Activated CD8-positive, alpha-beta memory T cell treated with anti-CD3 and anti-CD28 coated beads, Interleukin-2, amount 50 U/mL, for 1 hour (primary cell): Measurements from ENCODE around the gene CCDC187.
"Not testable (repeated sequence)": the region's sequence is repeated elsewhere in the genome, so short reads cannot be mapped to it uniquely, and the experiment has no call there.

Experiments
- DNase-seq: peaks from one replicate; pipeline ENCODE4 v3.0.0-alpha.2; 2020; ENCODE audit errors: extremely low read depth

The CCDC187 gene

GRCh38 chr9:136239135-136239982, 64.5 kb downstream of the CCDC187 start:
- DNase-seq, result no peak

- DNase-seq, result no peak
Observed at GRCh38 chr9:136238342-136238732, 65.6 kb downstream of the CCDC187 start.

DNA sequence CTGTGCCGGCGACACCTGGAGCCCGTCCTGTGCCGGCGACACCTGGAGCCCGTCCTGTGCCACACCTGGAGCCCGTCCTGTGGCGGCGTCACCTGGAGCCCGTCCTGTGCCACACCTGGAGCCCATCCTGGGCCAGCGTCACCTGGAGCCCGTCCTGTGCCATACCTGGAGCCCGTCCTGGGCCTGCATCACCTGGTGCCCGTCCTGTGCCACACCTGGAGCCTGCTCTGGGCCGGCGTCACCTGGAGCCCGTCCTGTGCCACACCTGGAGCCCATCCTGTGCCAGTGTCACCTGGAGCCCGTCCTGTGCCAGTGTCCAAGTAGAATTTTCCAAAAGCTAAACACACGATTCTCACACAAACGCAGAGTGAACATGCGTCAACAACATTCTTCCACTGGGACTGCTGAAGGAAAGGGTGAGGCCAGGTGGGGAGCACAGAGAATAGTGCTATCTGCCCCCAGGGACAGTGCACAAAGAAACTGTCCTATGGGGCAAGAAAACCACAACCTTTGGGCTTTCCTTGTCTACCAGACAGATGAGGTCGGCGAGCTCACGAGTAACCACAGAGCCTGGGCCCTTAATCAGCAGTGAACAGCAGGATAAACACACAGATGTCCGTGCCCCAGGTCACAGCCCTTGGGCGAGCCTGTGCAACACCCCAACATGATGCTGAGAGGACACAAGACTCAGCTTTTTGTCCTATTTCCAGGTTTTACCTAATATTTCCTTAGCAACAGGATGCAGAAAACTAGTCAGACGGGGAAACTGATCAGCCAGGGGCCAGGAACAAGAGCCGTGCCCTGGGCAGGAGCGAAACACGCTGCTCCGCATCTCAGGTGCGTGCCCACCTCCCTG, 66.2 kb downstream of the CCDC187 start:
- no peak for DNase-seq

DNA sequence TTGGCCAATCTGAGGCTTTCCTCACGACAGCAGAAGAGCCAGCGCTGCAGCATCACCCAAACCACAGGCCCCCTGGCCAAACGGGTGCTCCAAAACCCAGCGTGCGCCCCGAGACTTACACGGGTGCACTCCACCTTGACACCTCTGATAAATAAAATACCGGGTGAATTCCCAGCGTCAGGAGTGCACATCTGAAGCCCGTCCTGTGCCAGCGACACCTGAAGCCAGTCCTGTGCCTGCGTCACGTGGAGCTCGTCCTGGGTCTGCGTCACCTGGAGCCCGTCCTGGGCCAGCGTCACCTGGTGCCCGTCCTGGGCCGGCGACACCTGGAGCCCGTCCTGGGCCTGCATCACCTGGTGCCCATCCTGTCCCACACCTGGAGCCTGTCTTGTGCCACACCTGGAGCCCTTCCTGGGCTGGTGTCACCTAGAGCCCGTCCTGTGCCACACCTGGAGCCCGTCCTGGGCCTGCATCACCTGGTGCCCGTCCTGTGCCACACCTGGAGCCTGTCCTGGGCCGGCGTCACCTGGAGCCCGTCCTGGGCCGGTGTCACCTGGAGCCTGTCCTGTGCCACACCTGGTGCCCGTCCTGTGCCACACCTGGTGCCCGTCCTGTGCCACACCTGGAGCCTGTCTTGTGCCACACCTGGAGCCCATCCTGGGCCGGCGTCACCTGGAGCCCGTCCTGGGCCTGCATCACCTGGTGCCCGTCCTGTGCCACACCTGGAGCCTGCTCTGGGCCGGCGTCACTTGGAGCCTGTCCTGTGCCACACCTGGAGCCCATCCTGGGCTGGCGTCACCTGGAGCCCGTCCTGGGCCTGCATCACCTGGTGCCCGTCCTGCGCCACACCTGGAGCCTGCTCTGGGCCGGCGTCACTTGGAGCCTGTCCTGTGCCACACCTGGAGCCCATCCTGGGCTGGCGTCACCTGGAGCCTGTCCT, 67.2 kb downstream of the CCDC187 start:
- not testable (repeated sequence) for DNase-seq

GRCh38 chr9:136235709-136236455, 68.0 kb downstream of the CCDC187 start:
- DNase-seq, result no peak

- DNase-seq, result no peak
Observed at GRCh38 chr9:136235171-136235570, 68.7 kb downstream of the CCDC187 start.

- no peak for DNase-seq
Observed at GRCh38 chr9:136234597-136234996, 69.3 kb downstream of the CCDC187 start.

DNA sequence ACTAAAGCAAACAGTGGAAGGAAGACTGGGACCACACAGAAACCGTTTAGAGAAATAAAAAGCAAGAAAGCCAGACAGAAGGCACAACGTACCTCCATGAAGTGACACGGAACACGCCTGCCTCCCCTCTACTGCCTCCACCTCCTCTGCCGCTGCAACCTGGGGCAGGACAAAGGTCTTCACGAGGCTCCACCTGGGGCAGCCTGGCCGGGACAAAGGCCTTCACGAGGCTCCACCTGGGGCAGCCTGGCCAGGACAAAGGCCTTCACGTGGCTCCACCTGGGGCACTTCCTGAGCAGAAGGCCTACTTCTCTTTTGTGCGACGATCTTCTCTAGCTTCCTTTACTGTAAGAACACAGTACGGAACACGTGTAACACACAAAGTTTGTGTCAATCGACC, 70.0 kb downstream of the CCDC187 start:
- DNase-seq, result no peak

DNA sequence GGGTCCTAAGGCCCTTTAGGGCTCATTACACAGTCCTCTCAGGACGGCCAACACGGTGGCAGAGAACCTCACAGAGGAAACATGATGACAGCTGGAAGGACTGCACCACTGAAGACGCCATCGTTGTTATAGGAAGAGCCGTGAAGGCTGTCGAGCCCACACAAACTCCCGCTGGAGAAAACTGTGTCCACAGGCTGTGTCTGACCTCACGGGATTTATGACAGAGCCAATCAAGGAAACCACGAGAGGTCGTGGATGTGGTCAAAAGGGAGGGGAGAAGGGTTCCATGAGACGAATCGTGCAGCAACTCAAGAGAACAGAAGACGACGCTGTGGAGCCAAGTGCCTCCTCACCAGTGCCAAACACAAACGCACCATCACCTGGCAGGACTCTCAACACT, 70.5 kb downstream of the CCDC187 start:
- DNase-seq, result no peak

- DNase-seq, result no peak
Observed at GRCh38 chr9:136232969-136233368, 70.9 kb downstream of the CCDC187 start.

DNA sequence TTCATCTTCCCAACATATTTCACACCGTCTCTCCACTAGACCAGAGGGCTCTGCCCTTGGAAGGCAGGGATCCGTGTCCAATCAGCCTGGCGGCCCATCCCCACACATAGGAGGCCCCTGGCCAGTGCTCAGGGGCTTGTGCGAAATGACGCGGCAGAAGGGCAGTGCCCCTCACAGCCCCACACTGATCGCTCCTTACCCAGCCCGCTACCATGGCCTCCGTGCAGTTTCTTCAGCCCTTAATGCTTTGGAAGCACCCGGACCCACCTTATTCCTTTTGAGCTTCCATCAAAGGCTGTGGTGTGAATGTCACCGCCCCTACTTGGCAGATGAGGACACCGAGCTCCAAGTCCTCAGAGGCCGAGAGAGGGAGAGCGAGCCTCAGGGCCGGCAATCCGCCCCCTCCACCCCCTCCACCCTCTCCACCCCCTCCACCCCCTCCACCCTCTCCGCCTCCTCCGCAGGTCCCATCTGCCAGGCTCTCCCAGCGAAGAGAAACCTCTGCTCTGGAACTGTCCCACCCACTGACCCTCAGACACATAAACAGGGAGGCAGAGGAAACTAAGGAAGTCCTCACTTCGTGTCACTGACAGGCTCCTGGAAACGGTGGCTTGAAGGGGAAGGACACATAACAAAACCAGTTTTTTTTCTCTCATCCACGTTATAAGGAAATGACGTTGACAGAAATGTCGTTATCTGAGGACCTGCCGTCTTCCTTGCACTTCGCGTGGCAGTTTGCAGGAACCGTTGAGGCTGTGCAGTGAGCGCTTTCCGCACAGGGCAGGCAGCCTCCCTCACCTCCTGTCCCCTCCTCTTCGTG, 72.2 kb downstream of the CCDC187 start:
- no peak for DNase-seq

DNA sequence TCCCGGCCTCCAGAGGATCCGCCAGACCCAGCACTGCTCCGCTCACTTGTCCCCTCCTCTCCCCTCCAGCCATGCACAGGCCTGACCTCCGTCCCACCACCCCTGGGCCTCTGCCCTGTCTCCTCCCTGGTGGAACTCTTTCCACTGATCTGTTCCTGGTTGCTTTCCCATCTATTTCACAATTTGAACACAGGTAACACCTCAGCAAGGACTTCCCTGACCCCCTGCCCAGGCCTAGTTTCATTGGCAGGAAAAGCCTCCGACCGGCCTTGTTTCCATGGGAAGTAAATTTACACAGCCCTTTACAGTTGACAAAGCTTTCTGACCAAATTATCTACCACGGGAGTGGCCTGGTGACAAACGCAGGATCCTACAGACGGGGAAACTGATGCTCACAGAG, 73.1 kb downstream of the CCDC187 start:
- no peak for DNase-seq

DNA sequence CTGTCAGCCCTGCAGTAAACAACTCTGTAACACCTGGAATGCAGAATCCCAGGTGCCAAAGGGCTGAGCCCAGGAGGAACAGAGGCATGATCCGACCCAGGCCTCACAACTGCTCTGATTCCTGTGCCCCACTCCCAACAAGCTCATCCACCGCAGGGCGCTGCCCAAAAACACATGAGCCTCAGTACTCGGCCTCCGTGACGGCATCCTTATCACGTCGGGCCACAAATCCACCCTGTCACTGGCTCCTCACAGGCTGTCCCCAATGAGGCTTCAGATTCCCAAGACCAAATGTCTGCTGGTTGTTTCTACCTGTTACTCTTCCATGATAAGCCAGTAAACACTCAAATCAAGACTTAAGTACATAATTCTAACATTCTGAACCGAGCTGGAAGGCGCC, 73.5 kb downstream of the CCDC187 start:
- no peak for DNase-seq

DNA sequence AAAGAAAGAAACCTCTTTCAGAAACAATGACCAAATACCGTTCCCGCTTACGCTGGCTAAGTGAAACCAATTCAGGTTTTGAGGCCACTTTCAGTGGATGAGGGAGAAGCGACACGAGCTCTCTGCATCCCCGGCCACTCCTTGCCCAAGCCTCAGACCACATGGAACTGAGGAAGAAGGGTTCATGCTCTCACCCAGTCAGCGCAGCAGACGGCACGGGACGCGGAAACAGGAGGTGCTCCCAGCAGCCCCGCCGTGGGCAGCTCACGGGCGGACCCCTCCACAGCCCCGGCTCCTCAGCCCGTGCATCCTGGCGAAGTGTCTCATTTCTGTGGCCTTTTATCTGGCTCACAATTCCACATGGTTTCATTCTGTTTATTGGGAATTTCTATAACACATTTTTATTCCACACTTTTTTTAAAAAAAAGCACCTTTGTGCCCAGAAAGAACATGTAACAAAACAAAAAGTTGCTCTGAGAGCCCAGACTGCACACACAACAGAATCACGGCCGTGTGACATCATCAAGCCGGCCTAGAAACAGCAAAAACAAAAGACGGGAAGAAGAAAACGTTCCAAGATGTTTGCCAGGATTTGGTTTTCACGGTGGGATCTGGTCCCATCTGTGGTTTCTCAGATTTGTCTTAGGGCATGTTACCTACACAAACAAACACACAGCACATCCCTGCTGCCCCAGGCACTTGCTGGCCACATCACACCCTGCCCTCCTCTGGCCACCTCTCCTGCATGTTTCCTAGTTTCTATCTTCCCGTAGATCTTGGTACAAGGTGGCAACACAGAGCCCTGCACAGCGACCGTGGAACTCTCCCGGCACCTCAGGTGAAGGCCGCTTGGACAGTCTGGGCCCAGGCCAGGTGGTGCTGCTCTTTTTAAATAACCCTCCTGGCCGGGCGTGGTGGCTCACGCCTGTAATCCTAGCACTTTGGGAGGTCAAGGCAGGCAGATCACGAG, 74.5 kb downstream of the CCDC187 start:
- DNase-seq, result no peak

DNA sequence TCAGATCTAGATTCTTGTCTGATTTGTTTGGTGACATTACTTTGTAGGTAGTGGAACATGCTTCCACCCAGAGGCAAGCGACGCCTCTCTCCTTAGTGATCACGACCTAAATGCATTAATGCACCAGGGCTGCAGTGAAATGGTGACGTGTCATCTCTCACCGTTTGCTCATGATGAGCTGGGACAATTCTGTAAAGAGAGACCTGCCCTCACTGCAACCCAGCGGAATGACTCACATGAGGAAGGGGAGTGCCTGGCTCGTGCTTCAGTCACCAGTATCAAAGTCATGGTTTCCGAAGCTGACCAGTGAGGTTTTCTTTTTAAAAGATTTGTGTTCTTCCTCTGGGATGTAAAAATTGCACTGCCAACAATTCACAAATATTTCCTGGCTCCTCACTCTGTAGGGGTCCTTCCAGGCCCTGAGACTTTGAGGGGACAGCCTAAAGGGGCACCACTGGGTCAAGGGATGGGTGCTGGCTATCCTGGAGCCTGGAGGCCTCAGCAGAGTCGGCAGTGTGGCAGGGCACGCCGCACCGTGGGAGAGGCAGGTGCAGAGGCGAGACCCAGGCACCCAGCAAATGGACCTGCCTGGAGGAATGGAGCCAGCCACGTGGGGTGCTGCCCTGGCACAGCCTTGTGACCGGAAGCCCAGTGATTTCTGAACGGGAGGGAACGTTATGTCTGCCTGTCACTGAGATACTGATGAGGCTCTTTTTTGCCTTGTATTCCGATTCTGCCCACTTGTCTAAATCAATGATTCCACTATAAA, 75.6 kb downstream of the CCDC187 start:
- no peak for DNase-seq

DNA sequence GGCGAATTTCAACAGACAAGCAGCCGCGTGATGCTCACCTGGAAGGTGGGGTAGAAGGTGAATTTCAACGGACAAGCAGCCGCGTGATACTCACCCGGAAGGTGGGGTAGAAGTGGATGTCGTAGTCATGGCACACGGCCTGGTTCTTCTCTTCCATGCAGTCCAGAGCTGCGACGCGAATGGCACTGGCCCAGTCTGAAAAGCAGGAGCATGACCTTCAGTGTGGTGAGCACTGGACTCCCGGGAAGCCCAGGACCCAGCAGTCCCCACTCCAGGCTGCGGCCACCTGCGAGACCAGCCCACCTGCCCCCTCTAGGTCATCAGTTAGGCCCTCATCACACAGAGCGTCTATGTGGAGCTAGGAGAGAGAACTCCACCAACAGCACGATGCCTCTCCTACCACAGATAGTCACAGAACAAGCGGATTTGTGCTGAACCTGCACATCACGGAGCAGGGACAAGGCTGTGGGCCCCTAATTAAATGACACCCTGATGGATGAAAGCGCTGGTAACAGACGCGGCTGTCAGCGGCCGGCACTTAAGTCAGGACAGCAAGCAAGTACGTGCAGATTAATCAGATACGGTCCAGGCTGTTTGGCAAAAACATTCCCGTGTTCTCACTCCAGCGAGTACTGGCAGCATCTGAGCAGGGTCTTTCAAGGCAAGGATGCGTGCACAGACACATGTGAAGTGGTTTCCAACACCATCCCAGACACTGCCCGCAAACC, 77.0 kb downstream of the CCDC187 start:
- DNase-seq, result no peak
